GM06990 (cell line): ENCODE results near the gene TBX6.

ENCODE experiments used
- DNase-seq: peaks from one replicate; pipeline ENCODE4 v3.0.0-alpha.2; 2011; ENCODE audit not compliant: insufficient read length; ENCODE audit errors: extremely low read depth
- H3K27me3 ChIP-seq: replicated peaks from 2 replicates; pipeline ENCODE4 v1.6.0; 2011; ENCODE audit warnings: low read length; ENCODE audit not compliant: control insufficient read depth, insufficient read depth
- H3K36me3 ChIP-seq: 2 replicates; pipeline ENCODE4 v1.5.1; 2011; ENCODE audit warnings: low read length; ENCODE audit not compliant: control insufficient read depth, insufficient read depth
- H3K4me3 ChIP-seq: replicated peaks from 2 replicates; pipeline ENCODE4 v1.5.1; 2011; ENCODE audit warnings: low read depth, mild to moderate bottlenecking, control low read depth, low read length
- CTCF ChIP-seq: IDR thresholded peaks from 2 replicates; pipeline ENCODE4 v1.5.1; 2011; ENCODE audit warnings: low read length, control low read depth, mild to moderate bottlenecking, inconsistent platforms; ENCODE audit not compliant: insufficient read depth, poor library complexity, severe bottlenecking

TBX6 gene

GRCh38 chr16:30078744-30079143, 13.0 kb downstream of the TBX6 start:
- H3K4me3 ChIP-seq, result no peak overlapping the region
- H3K27me3 ChIP-seq, result no peaks in the 10 kb centered on the region
- DNase-seq, result no peak
- H3K36me3 ChIP-seq, result peaks cover 39% of the 10 kb centered on the region
- TF ChIP-seq CTCF, result no peak

GRCh38 chr16:30077656-30078055, 14.1 kb downstream of the TBX6 start:
- no peak for TF ChIP-seq CTCF
- DNase-seq, result no peak
- H3K4me3 ChIP-seq, result no peak overlapping the region
- H3K27me3 ChIP-seq, result no peaks in the 10 kb centered on the region
- peaks cover 28% of the 10 kb centered on the region for H3K36me3 ChIP-seq

GRCh38 chr16:30076276-30076791, 15.4 kb downstream of the TBX6 start:
- H3K36me3 ChIP-seq, result peaks cover 21% of the 10 kb centered on the region
- TF ChIP-seq CTCF, result no peak
- no peak for DNase-seq
- H3K27me3 ChIP-seq, result no peaks in the 10 kb centered on the region
- peak overlapping the region; percentile 96 for H3K4me3 ChIP-seq

- Histone ChIP-seq H3K4me3 (peak within 1 kb of the TSS; percentile 96), H3K27me3 (no peaks in the 10 kb centered on the region), H3K36me3 (peaks cover 19% of the 10 kb centered on the region)
- TF ChIP-seq CTCF, result no peak
- peak; percentile 86 for DNase-seq
These were observed 16.0 kb downstream of the TBX6 start, which contains the start of gene PPP4C for GRCh38 chr16:30075503-30076275. Gene PPP4C, plus strand, starts transcription at chr16:30075994. Its CDS starts 384 bp downstream, at chr16:30076378.

GRCh38 chr16:30070490-30070889, 21.2 kb downstream of the TBX6 start:
- Histone ChIP-seq H3K36me3 (peaks cover 36% of the 10 kb centered on the region), H3K4me3 (no peak overlapping the region)

More at GRCh38 chr16:30070490-30070889, 21.2 kb downstream of the TBX6 start:
- DNase-seq, result no peak
- TF ChIP-seq CTCF, result no peak
- H3K27me3 ChIP-seq, result no peaks in the 10 kb centered on the region
